H1 (cell line): ENCODE measurements around the gene C16orf46. TPM values are rescaled to one million over a fixed set of nuclear protein-coding genes. Genes with fewer than 3 reads are reported as not detected.

Experiments
- CTCF ChIA-PET: fragments of 300-600 bp; sonication (Branson Sonifier 250); formaldehyde crosslinking; loops from one replicate; lab custom pipeline; 2021; ENCODE audit not compliant: partially characterized antibody; lab: Charles Lee
- POLR2A ChIA-PET: fragments of 300-600 bp; sonication (Branson Sonifier 250); formaldehyde crosslinking; loops from one replicate; lab custom pipeline; 2021; ENCODE audit warnings: inconsistent platforms; ENCODE audit not compliant: partially characterized antibody; lab: Charles Lee
- DNase-seq, 2 experiments: peaks; one replicate each; pipeline versions ENCODE4 v3.0.0 to v3.0.0-alpha.2; 2010 to 2022; ENCODE audit warnings: low spot score in 2 of 2, low read depth in 1 of 2, mixed read lengths in 1 of 2
- FAIRE-seq: peaks from 2 replicates; lab custom pipeline; 2011; peaks lifted over from hg19 to GRCh38; lab: Jason Lieb, UNC
- H2AFZ ChIP-seq: 2 replicates; pipeline ENCODE4 v1.8.1; 2012; ENCODE audit warnings: low read length, inconsistent platforms
- H2AK5ac ChIP-seq: 2 replicates; pipeline ENCODE4 v1.6.1; 2013; ENCODE audit warnings: low read depth, low read length
- H2BK120ac ChIP-seq: replicated peaks from 2 replicates; pipeline ENCODE3; 2013; ENCODE audit warnings: low read depth, low read length, inconsistent platforms
- H2BK12ac ChIP-seq: 2 replicates; pipeline ENCODE4 v1.6.1; 2013; ENCODE audit warnings: low read depth, low read length
- H2BK15ac ChIP-seq: 2 replicates; pipeline ENCODE4 v1.6.1; 2013; ENCODE audit warnings: low read length
- H2BK20ac ChIP-seq: 2 replicates; pipeline ENCODE4 v1.6.1; 2013; ENCODE audit warnings: low read length
- H2BK5ac ChIP-seq: 2 replicates; pipeline ENCODE4 v1.6.1; 2013; ENCODE audit warnings: low read depth, low read length
- H3K14ac ChIP-seq: 2 replicates; pipeline ENCODE4 v1.6.1; 2013; ENCODE audit warnings: inconsistent platforms; ENCODE audit not compliant: insufficient read length
- H3K18ac ChIP-seq: 2 replicates; pipeline ENCODE4 v1.6.1; 2013; ENCODE audit warnings: low read length; ENCODE audit errors: extremely low read depth
- H3K23ac ChIP-seq: 2 replicates; pipeline ENCODE4 v1.6.1; 2013; ENCODE audit warnings: inconsistent platforms; ENCODE audit not compliant: insufficient read length
- H3K23me2 ChIP-seq: 2 replicates; pipeline ENCODE4 v1.6.1; 2013; ENCODE audit warnings: low read depth, low read length
- H3K27ac ChIP-seq: 2 replicates; pipeline ENCODE4 v1.6.1; 2011; ENCODE audit warnings: low read depth, low read length, inconsistent platforms
- H3K27me3 ChIP-seq, 4 experiments: replicated peaks in 1 of 4; 1 replicate in 1 of 4; 2 replicates in 3 of 4; pipeline versions ENCODE4 v1.6.1 to v1.8.1; 2011 to 2013; ENCODE audit warnings: low read length in 3 of 4, mild to moderate bottlenecking in 3 of 4, inconsistent platforms in 2 of 4, mixed read lengths in 2 of 4, moderate library complexity in 1 of 4; ENCODE audit not compliant: control insufficient read depth in 3 of 4, insufficient read depth in 3 of 4; ENCODE audit errors: extremely low read depth in 1 of 4
- H3K36me3 ChIP-seq, 4 experiments: 2 replicates each; pipeline versions ENCODE4 v1.6.1 to v1.8.1; 2011 to 2013; ENCODE audit warnings: mild to moderate bottlenecking in 4 of 4, low read length in 3 of 4, moderate library complexity in 2 of 4, control low read depth in 1 of 4, inconsistent platforms in 1 of 4; ENCODE audit not compliant: insufficient read depth in 4 of 4, control insufficient read depth in 2 of 4
- H3K4ac ChIP-seq: replicated peaks from 2 replicates; pipeline ENCODE3; 2013; ENCODE audit warnings: low read length, low read depth, mixed read lengths, inconsistent platforms; ENCODE audit not compliant: insufficient read length
- H3K4me1 ChIP-seq, 4 experiments: replicated peaks in 1 of 4; 1 replicate in 1 of 4; 2 replicates in 3 of 4; pipeline versions ENCODE4 v1.6.1 to v1.8.1; 2011 to 2013; ENCODE audit warnings: low read length in 3 of 4, inconsistent platforms in 2 of 4, mixed read lengths in 1 of 4; ENCODE audit not compliant: insufficient read depth in 4 of 4, control insufficient read depth in 3 of 4
- H3K4me2 ChIP-seq, 2 experiments: 2 replicates each; pipeline versions ENCODE4 v1.6.1 to v1.8.1; 2011 to 2013; ENCODE audit warnings: low read depth in 2 of 2, low read length in 2 of 2, control low read depth in 1 of 2, inconsistent platforms in 1 of 2, mild to moderate bottlenecking in 1 of 2; ENCODE audit not compliant: insufficient read depth in 1 of 2
- H3K4me3 ChIP-seq, 4 experiments: fragments of 200-600, 300-600 bp in 1 of 4; sonication (generic), shearing (Covaris generic), sonication (Bioruptor Twin) in 1 of 4; 2 replicates each; pipeline versions ENCODE4 v1.5.1 to v1.8.1; 2011 to 2016; ENCODE audit warnings: low read length in 4 of 4, low read depth in 3 of 4, control low read depth in 2 of 4, inconsistent platforms in 2 of 4, mild to moderate bottlenecking in 2 of 4, mixed read lengths in 1 of 4, moderate library complexity in 1 of 4; ENCODE audit not compliant: insufficient read depth in 2 of 4; ENCODE audit errors: extremely low read depth in 1 of 4
- H3K56ac ChIP-seq: replicated peaks from 2 replicates; pipeline ENCODE3; 2013; ENCODE audit warnings: low read depth, mild to moderate bottlenecking, mixed read lengths, low read length, inconsistent platforms; ENCODE audit not compliant: insufficient read length
- H3K79me1 ChIP-seq: 2 replicates; pipeline ENCODE4 v1.6.1; 2013; ENCODE audit warnings: low read depth, low read length, control low read depth
- H3K79me2 ChIP-seq, 2 experiments: 2 replicates each; pipeline versions ENCODE4 v1.6.1 to v1.8.1; 2012 to 2013; ENCODE audit warnings: low read length in 2 of 2, mild to moderate bottlenecking in 2 of 2, inconsistent platforms in 1 of 2; ENCODE audit not compliant: insufficient read depth in 2 of 2, control insufficient read depth in 1 of 2
- H3K9ac ChIP-seq, 4 experiments: replicated peaks in 1 of 4; 1 replicate in 1 of 4; 2 replicates in 3 of 4; pipeline versions ENCODE4 v1.6.1 to v1.8.1; 2011 to 2013; ENCODE audit warnings: low read depth in 3 of 4, low read length in 3 of 4, control low read depth in 2 of 4, mild to moderate bottlenecking in 2 of 4, moderate library complexity in 2 of 4, inconsistent platforms in 1 of 4; ENCODE audit errors: extremely low read depth in 1 of 4
- H3K9me3 ChIP-seq, 2 experiments: 2 replicates each; pipeline versions ENCODE4 v1.6.1 to v1.8.1; 2012 to 2013; ENCODE audit warnings: mild to moderate bottlenecking in 2 of 2, moderate library complexity in 2 of 2, control low read depth in 1 of 2, inconsistent platforms in 1 of 2, low read depth in 1 of 2, low read length in 1 of 2, mixed read lengths in 1 of 2; ENCODE audit not compliant: insufficient read depth in 2 of 2
- H4K20me1 ChIP-seq, 2 experiments: replicated peaks in 1 of 2; 2 replicates each; pipeline versions ENCODE3 to v1.8.1; 2011 to 2013; ENCODE audit warnings: inconsistent platforms in 2 of 2, low read length in 2 of 2, mild to moderate bottlenecking in 1 of 2; ENCODE audit not compliant: insufficient read depth in 2 of 2, control insufficient read depth in 1 of 2
- H4K5ac ChIP-seq: 2 replicates; pipeline ENCODE4 v1.6.1; 2013; ENCODE audit warnings: low read length, low read depth, mixed read lengths, inconsistent platforms; ENCODE audit not compliant: insufficient read length
- H4K8ac ChIP-seq: 2 replicates; pipeline ENCODE4 v1.8.0; 2013; ENCODE audit warnings: mild to moderate bottlenecking, moderate library complexity, low read length, inconsistent platforms; ENCODE audit not compliant: insufficient read depth; ENCODE audit errors: extremely low read depth
- H4K91ac ChIP-seq: replicated peaks from 2 replicates; pipeline ENCODE3; 2013; ENCODE audit warnings: low read length, mixed read lengths, inconsistent platforms; ENCODE audit not compliant: insufficient read length
- BACH1 ChIP-seq: IDR thresholded peaks from 2 replicates; pipeline ENCODE4 v1.6.1; 2012; ENCODE audit warnings: low read length, improper control_type of control experiment
- CREB1 ChIP-seq: IDR thresholded peaks from 2 replicates; pipeline ENCODE4 v1.6.1; 2012; ENCODE audit warnings: inconsistent platforms
- E2F6 ChIP-seq: IDR thresholded peaks from 2 replicates; pipeline ENCODE4 v1.6.1; 2012; ENCODE audit warnings: inconsistent platforms
- EP300 ChIP-seq, 2 experiments: IDR thresholded peaks; 1 replicate in 1 of 2; 2 replicates in 1 of 2; pipeline ENCODE4 v1.6.1; 2011 to 2012; ENCODE audit warnings: low read depth in 2 of 2, low read length in 2 of 2, mild to moderate bottlenecking in 2 of 2, borderline replicate concordance in 1 of 2, inconsistent platforms in 1 of 2, moderate library complexity in 1 of 2
- GABPA ChIP-seq: IDR thresholded peaks from 2 replicates; pipeline ENCODE4 v1.6.1; 2011; ENCODE audit warnings: mild to moderate bottlenecking, low read length, moderate library complexity, borderline replicate concordance; ENCODE audit not compliant: insufficient read depth
- JUN ChIP-seq: IDR thresholded peaks from 2 replicates; pipeline ENCODE4 v1.6.1; 2011; ENCODE audit warnings: low read depth, mild to moderate bottlenecking, improper control_type of control experiment, low read length
- MAFK ChIP-seq: IDR thresholded peaks from 2 replicates; pipeline ENCODE4 v1.6.1; 2012; ENCODE audit warnings: low read depth, mild to moderate bottlenecking, improper control_type of control experiment, low read length
- NANOG ChIP-seq: IDR thresholded peaks from 2 replicates; pipeline ENCODE4 v1.6.1; 2011; ENCODE audit warnings: low read length, low read depth, mild to moderate bottlenecking, inconsistent platforms; ENCODE audit not compliant: insufficient read depth, poor library complexity, severe bottlenecking
- RXRA ChIP-seq: IDR thresholded peaks from 2 replicates; pipeline ENCODE4 v1.6.1; 2011; ENCODE audit warnings: low read depth, mild to moderate bottlenecking, low read length, moderate library complexity; ENCODE audit not compliant: insufficient read depth
- SAP30 ChIP-seq: fragments of 300-600 bp; sonication (generic); IDR thresholded peaks from 2 replicates; pipeline ENCODE4 v1.7.1; 2012; ENCODE audit warnings: low read length, moderate library complexity, mild to moderate bottlenecking, inconsistent platforms; ENCODE audit not compliant: insufficient read depth, insufficient replicate concordance
- SIX5 ChIP-seq: IDR thresholded peaks from 2 replicates; pipeline ENCODE4 v1.6.1; 2011; ENCODE audit warnings: mild to moderate bottlenecking, low read depth, low read length
- SP2 ChIP-seq: IDR thresholded peaks from 2 replicates; pipeline ENCODE4 v1.6.1; 2012; ENCODE audit warnings: mild to moderate bottlenecking, low read length, inconsistent platforms
- SP4 ChIP-seq: IDR thresholded peaks from 2 replicates; pipeline ENCODE4 v1.6.1; 2012; ENCODE audit warnings: low read length, inconsistent platforms
- TBP ChIP-seq: IDR thresholded peaks from 2 replicates; pipeline ENCODE4 v1.6.1; 2011; ENCODE audit warnings: low read depth, low read length, improper control_type of control experiment
- WGBS, 2 experiments: shearing (Covaris generic) in 1 of 2; methylation state at CpG; one replicate each; pipeline versions ENCODE4 v1.1.6 to v1.1.7; 2013 to 2015; ENCODE audit warnings: low lambda C conversion rate in 2 of 2, mixed read lengths in 2 of 2, inconsistent platforms in 1 of 2, low coverage in 1 of 2, missing lambda C conversion rate in 1 of 2; ENCODE audit not compliant: insufficient replicate concordance in 2 of 2, insufficient coverage in 1 of 2, insufficient read length in 1 of 2; ENCODE audit errors: extremely low coverage in 1 of 2, missing lambda C conversion rate in 1 of 2; 5-methylcytosine and 5-hydroxymethylcytosine counted together
- polyA plus RNA-seq, 7 experiments: library from polyadenylated mRNA; depleted of rRNA in 3 of 7; stranded (reverse) in 5 of 7; unstranded in 2 of 7; fragments of >200 nt in 5 of 7; fragments of 200-250 nt in 2 of 7; gene quantifications; 1 replicate in 5 of 7; 2 replicates in 1 of 7; 4 replicates in 1 of 7; pipeline versions ENCODE4 v1.2.1 to v1.2.3, GENCODE V29; 2011 to 2013; ENCODE audit warnings: missing spikeins in 2 of 7, mixed read lengths in 2 of 7
- total RNA-seq: library from RNA; stranded (reverse); fragmentation: NEBNext Ultra II Directional; extraction: Animal tissue kit (Norgen Biotek cat#: 25700); gene quantifications from 2 replicates; pipeline ENCODE4 v1.2.1, GENCODE V29; 2021

The C16orf46 gene
- total and polyA plus RNA-seq, 2 of the 8 experiments (the other 6 are each of a cell fraction or from before 2014, with no cell fraction given) = 0.48 to 0.60 TPM

DNA sequence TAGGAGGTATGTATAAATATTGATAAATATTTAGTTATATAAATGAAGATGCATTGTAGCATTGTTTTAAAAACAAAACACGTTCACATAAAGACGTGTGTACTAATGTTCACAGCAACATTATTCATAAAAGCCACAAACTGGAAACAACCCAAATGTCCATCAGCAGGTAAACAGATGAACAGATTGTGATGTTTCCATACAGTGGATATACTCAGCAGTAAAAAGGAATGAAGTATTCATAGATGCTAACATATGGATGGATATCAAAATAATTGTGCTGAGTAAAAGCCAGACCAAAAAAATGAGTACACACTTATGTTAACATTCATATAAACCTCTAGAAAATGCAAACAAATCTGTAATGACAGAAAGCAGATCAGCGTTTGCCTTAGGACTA lies 64.1 kb downstream of the C16orf46 start:
- no peaks in the 10 kb centered on the region for H3K23me2 ChIP-seq
- TF ChIP-seq E2F6 = no peak
- TF ChIP-seq SAP30 = no peak
- TF ChIP-seq SP2 = no peak
- TF ChIP-seq TBP = no peak
- no peak for TF ChIP-seq CREB1
- TF ChIP-seq SP4 = no peak
- no peak for TF ChIP-seq JUN
- no peak for TF ChIP-seq SIX5
- no peak for TF ChIP-seq BACH1
- no peak for TF ChIP-seq RXRA
- TF ChIP-seq MAFK = no peak
- TF ChIP-seq NANOG = no peak
- TF ChIP-seq GABPA = no peak
- no peak for TF ChIP-seq EP300 (IDR thresholded peaks at IDR 0.05; ENCODE audit: borderline replicate concordance in 1 of 2, low read depth in 2 of 2, low read length in 2 of 2)
- TF ChIP-seq, all 59 proteins: peak for 0
- H2BK20ac ChIP-seq = no peak overlapping the region
- peaks cover 16 to 67% (median 48%) of the 10 kb centered on the region in 4 experiments for H3K36me3 ChIP-seq
- FAIRE-seq (no peak), DNase-seq (no peak)
- H2BK5ac ChIP-seq = no peak overlapping the region
- H3K4me1 ChIP-seq = peaks cover 0 to 4% (median 0%) of the 10 kb centered on the region in 4 experiments; a peak in 1 of 7 replicates
- no peak overlapping the region for H3K9ac ChIP-seq
- H3K79me2 ChIP-seq = peaks cover 13 to 38% of the 10 kb centered on the region in 2 experiments
- H3K23ac ChIP-seq = no peak overlapping the region
- H3K4ac ChIP-seq = no peak overlapping the region
- H2AK5ac ChIP-seq = no peak overlapping the region
- no peak overlapping the region for H3K4me2 ChIP-seq
- H3K27ac ChIP-seq = no peak overlapping the region
- H4K8ac ChIP-seq = no peak overlapping the region
- H2BK12ac ChIP-seq = no peak overlapping the region
- H2BK15ac ChIP-seq = no peak overlapping the region
- no peak overlapping the region for H4K91ac ChIP-seq
- no peaks in the 10 kb centered on the region for H3K27me3 ChIP-seq
- H3K79me1 ChIP-seq = no peaks in the 10 kb centered on the region; the same call in 1 of the 2 replicates
- peaks cover 2 to 7% of the 10 kb centered on the region in 2 experiments for H4K20me1 ChIP-seq
- no peaks in the 10 kb centered on the region for H3K9me3 ChIP-seq
- POLR2A ChIA-PET = interaction anchor here (2.9 kb wide), 1 partner anchor 10 kb away, joined by 11 read pairs; no protein-coding TSS in a partner anchor
- no peak overlapping the region for H3K56ac ChIP-seq
- no peak overlapping the region for H3K18ac ChIP-seq
- CTCF ChIA-PET = interaction anchor here (2.9 kb wide), 1 partner anchor 8 kb away, joined by 13 read pairs; no protein-coding TSS in a partner anchor
- H2AFZ ChIP-seq = no peak overlapping the region
- no peak overlapping the region for H2BK120ac ChIP-seq
- H3K4me3 ChIP-seq = no peak overlapping the region
- no peak overlapping the region for H3K14ac ChIP-seq
- 85% methylated on average over 3 of the region's 3 CpGs; no CpG with 5 or more reads in 1 of the 2 experiments for WGBS, 2 experiments
- no peak overlapping the region for H4K5ac ChIP-seq
